HL-60 (cell line): ENCODE measurements around the gene ELOA.

Experiments
- DNase-seq, 2 experiments: peaks; one replicate each; pipeline ENCODE4 v3.0.0-alpha.2; 2010 to 2020; ENCODE audit warnings: low read depth in 1 of 2, low spot score in 1 of 2
- H3K27ac ChIP-seq: fragments of 250-450 bp; sonication (Bioruptor Pico); replicated peaks from 2 replicates; pipeline ENCODE4 v1.5.1; 2020; ENCODE audit warnings: mild to moderate bottlenecking, moderate library complexity
- H3K27me3 ChIP-seq: fragments of 250-450 bp; sonication (Bioruptor Pico); 2 replicates; pipeline ENCODE4 v1.5.1; 2021; ENCODE audit warnings: mild to moderate bottlenecking, moderate library complexity; ENCODE audit not compliant: insufficient read depth, poor library complexity, severe bottlenecking
- H3K4me3 ChIP-seq: replicated peaks from 2 replicates; pipeline ENCODE4 v1.5.1; 2011; ENCODE audit warnings: mild to moderate bottlenecking, control low read depth, low read length; ENCODE audit not compliant: insufficient read depth
- CTCF ChIP-seq: IDR thresholded peaks from one replicate; pipeline ENCODE4 v1.5.1; 2011; ENCODE audit warnings: low read length, control low read depth, inconsistent platforms; ENCODE audit not compliant: insufficient read depth
- GABPA ChIP-seq: IDR thresholded peaks from 2 replicates; pipeline ENCODE4 v1.6.1; 2012; ENCODE audit warnings: low read depth
- POLR2AphosphoS5 ChIP-seq: IDR thresholded peaks from 2 replicates; pipeline ENCODE4 v1.6.1; 2012; ENCODE audit warnings: low read depth
- REST ChIP-seq: IDR thresholded peaks from 2 replicates; pipeline ENCODE4 v1.6.1; 2012; ENCODE audit warnings: low read depth; ENCODE audit not compliant: insufficient replicate concordance
- SPI1 ChIP-seq: IDR thresholded peaks from 2 replicates; pipeline ENCODE4 v1.6.1; 2012; ENCODE audit warnings: low read depth, mild to moderate bottlenecking, borderline replicate concordance

Gene ELOA

GRCh38 chr1:23742670-23743286 is 493 bp upstream of the ELOA start:
- Histone ChIP-seq H3K27ac (peak overlapping the region; percentile 90), H3K4me3 (peak overlapping the region; percentile 92), H3K27me3 (no peaks in the 10 kb centered on the region)
- TF ChIP-seq SPI1 = no peak
- TF ChIP-seq CTCF = no peak
- peak in 1 of 2 experiments; percentile 32 for DNase-seq

- no peak overlapping the region for H3K27ac ChIP-seq
- TF ChIP-seq POLR2AphosphoS5 (no peak), GABPA (no peak), CTCF (peak; percentile 14), SPI1 (no peak), REST (no peak)
- DNase-seq = peak in 1 of 2 experiments; percentile 34
- H3K27me3 ChIP-seq = no peaks in the 10 kb centered on the region
- H3K4me3 ChIP-seq = peak overlapping the region; percentile 92; the same call in 1 of the 2 replicates
These were observed 2.2 kb downstream of the ELOA start for GRCh38 chr1:23745515-23745914.

DNA sequence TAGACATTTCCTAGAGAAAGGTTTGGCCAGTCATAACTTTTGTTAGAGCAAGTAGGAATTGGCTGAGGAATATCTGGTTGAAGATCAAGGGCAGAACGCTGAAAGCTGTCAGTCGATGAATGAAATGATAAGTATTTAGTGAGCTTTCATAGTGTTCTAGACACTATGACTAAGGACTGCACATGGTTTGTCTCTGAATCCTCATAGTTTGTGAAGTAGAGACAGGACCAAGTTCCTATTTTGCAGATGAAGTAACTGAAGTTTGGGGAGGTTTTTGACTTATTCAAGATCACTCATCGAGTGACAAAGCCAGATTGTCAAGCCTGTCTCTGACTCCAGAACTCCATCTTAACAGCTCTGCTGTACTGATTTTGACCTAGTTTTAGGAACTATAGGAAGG is 4.7 kb downstream of the ELOA start:
- no peak for TF ChIP-seq SPI1
- TF ChIP-seq POLR2AphosphoS5 = no peak
- no peak for TF ChIP-seq REST
- TF ChIP-seq GABPA = no peak
- no peak for TF ChIP-seq CTCF
- Histone ChIP-seq H3K27ac (no peak overlapping the region), H3K27me3 (no peaks in the 10 kb centered on the region), H3K4me3 (no peak overlapping the region)
- DNase-seq = no peak
